Measurements from ENCODE around the gene EEF1E1. TPM values are rescaled to one million over a fixed set of nuclear protein-coding genes. Genes with fewer than 3 reads are reported as not detected.

The EEF1E1 gene
- polyA plus RNA-seq, 3 donors: 14.6 to 42.2 (median 26.2) TPM

DNA sequence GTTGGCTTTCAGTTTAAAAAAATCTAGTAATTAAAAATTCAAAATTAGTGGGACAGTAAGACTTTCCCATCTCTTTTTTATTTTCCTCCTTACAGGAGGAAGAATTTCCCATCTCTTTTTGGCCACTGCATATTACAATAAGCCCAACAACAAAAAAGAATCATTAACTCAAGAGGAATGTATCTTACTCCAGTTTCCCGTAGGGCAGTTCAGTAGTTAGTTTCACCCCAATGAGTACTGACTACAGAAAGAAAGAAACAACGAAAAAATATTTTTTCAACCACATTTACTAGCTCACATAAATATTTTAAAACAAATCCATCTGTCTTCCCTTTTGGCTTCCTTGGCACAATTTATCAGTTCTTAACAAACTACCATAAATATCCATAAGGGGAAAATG is 23.2 kb downstream of the EEF1E1 start:
- H3K27ac Mint-ChIP-seq: peak overlapping the region; percentile 93 to 99 (median 97)
- Histone ChIP-seq H3K9me3 (replicated peaks in 1 of 2; ENCODE audit: control insufficient read depth in 1 of 2, insufficient read depth in 1 of 2, low read length in 2 of 2) (no peaks in the 10 kb centered on the region), H3K27ac (ENCODE audit: low read depth in 1 of 2, low read length in 2 of 2) (peak overlapping the region in 1 of 2 donors; percentile 93), H3K79me2 (ENCODE audit: insufficient read depth, low read length) (peaks cover 38% of the 10 kb centered on the region), H2AFZ (ENCODE audit: insufficient read depth, low read depth, low read length, poor library complexity, severe bottlenecking) (no peak overlapping the region), H4K20me1 (ENCODE audit: insufficient read depth, low read length) (no peaks in the 10 kb centered on the region), H3K9ac (ENCODE audit: insufficient read depth, low read length, poor library complexity, severe bottlenecking) (no peak overlapping the region), H3K4me1 (ENCODE audit: control insufficient read depth in 1 of 2, insufficient read depth in 2 of 2, low read length in 2 of 2) (peaks cover 57 to 84% of the 10 kb centered on the region in 2 donors), H3K4me3 (replicated peaks in 1 of 3; ENCODE audit: low read depth in 2 of 3, low read length in 3 of 3) (no peak overlapping the region), H3K36me3 (replicated peaks in 1 of 2; ENCODE audit: control insufficient read depth in 1 of 2, insufficient read depth in 2 of 2, low read length in 2 of 2) (no peaks in the 10 kb centered on the region), H3K4me2 (replicated peaks; ENCODE audit: extremely low read depth, low read length, poor library complexity, severe bottlenecking) (no peak overlapping the region), H3K27me3 (ENCODE audit: control insufficient read depth in 2 of 2, insufficient read depth in 2 of 2, low read length in 2 of 2) (no peaks in the 10 kb centered on the region)
- no peak for DNase-seq
- H3K9me3 Mint-ChIP-seq: peaks cover 0 to 1% (median 0%) of the 10 kb centered on the region in 7 donors
- no peak overlapping the region for H3K4me3 Mint-ChIP-seq
- no peaks in the 10 kb centered on the region for H3K27me3 Mint-ChIP-seq (ENCODE audit: low read depth in 3 of 3)
- peaks cover 77% of the 10 kb centered on the region for H3K4me1 Mint-ChIP-seq
- TF ChIP-seq, protein P1, sequence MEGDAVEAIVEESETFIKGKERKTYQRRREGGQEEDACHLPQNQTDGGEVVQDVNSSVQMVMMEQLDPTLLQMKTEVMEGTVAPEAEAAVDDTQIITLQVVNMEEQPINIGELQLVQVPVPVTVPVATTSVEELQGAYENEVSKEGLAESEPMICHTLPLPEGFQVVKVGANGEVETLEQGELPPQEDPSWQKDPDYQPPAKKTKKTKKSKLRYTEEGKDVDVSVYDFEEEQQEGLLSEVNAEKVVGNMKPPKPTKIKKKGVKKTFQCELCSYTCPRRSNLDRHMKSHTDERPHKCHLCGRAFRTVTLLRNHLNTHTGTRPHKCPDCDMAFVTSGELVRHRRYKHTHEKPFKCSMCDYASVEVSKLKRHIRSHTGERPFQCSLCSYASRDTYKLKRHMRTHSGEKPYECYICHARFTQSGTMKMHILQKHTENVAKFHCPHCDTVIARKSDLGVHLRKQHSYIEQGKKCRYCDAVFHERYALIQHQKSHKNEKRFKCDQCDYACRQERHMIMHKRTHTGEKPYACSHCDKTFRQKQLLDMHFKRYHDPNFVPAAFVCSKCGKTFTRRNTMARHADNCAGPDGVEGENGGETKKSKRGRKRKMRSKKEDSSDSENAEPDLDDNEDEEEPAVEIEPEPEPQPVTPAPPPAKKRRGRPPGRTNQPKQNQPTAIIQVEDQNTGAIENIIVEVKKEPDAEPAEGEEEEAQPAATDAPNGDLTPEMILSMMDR (IDR thresholded peaks at IDR 0.05): no peak
- peaks cover 9 to 11% of the 10 kb centered on the region in 2 donors for H3K36me3 Mint-ChIP-seq
- intact Hi-C loops (cut with micrococcal nuclease): no loop called here
- 84% methylated on average over 2 of the region's 2 CpGs for WGBS (ENCODE audit: insufficient coverage)

DNA sequence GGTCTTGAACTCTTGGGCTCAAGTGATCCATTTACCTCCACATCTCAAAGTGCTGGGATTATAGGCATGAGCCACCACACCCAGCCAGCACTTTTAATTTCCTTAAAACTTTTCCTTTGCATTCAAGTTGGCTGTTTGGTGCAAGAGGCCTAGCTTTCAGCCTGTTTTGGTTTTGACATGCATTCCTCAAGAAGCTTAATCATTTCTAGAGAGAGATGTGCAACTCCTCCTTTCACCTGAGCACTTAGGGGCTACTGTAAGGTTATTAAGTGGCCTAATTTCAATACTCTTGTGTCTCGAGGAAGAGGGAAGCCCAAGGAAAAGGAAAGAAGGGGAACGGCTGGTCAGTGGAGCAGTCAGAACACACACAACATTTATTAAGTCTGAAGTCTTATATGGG is 24.4 kb downstream of the EEF1E1 start:
- no peaks in the 10 kb centered on the region for H4K20me1 ChIP-seq (ENCODE audit: insufficient read depth, low read length)
- WGBS (ENCODE audit: insufficient coverage): no CpG with 5 or more reads among the region's 2 CpGs
- H3K27me3 Mint-ChIP-seq (ENCODE audit: low read depth in 3 of 3): no peaks in the 10 kb centered on the region
- H3K27ac Mint-ChIP-seq: peak overlapping the region in 3 of 7 donors; percentile 20 to 72 (median 29)
- H3K27ac ChIP-seq (ENCODE audit: low read depth in 1 of 2, low read length in 2 of 2): no peak overlapping the region
- H3K9me3 ChIP-seq (replicated peaks in 1 of 2; ENCODE audit: control insufficient read depth in 1 of 2, insufficient read depth in 1 of 2, low read length in 2 of 2): no peaks in the 10 kb centered on the region
- no peak overlapping the region for H3K9ac ChIP-seq (ENCODE audit: insufficient read depth, low read length, poor library complexity, severe bottlenecking)
- no peak overlapping the region for H3K4me2 ChIP-seq (replicated peaks; ENCODE audit: extremely low read depth, low read length, poor library complexity, severe bottlenecking)
- no peak overlapping the region for H3K4me3 Mint-ChIP-seq
- H3K36me3 ChIP-seq (replicated peaks in 1 of 2; ENCODE audit: control insufficient read depth in 1 of 2, insufficient read depth in 2 of 2, low read length in 2 of 2): no peaks in the 10 kb centered on the region
- TF ChIP-seq, protein P1 (IDR thresholded peaks at IDR 0.05): no peak
- H2AFZ ChIP-seq (ENCODE audit: insufficient read depth, low read depth, low read length, poor library complexity, severe bottlenecking): no peak overlapping the region
- peaks cover 0 to 1% (median 0%) of the 10 kb centered on the region in 7 donors for H3K9me3 Mint-ChIP-seq
- H3K4me3 ChIP-seq (replicated peaks in 1 of 3; ENCODE audit: low read depth in 2 of 3, low read length in 3 of 3): no peak overlapping the region
- intact Hi-C loops (cut with micrococcal nuclease): no loop called here
- no peak for DNase-seq
- H3K27me3 ChIP-seq (ENCODE audit: control insufficient read depth in 2 of 2, insufficient read depth in 2 of 2, low read length in 2 of 2): no peaks in the 10 kb centered on the region
- H3K36me3 Mint-ChIP-seq: peaks cover 6 to 8% of the 10 kb centered on the region in 2 donors
- peaks cover 48 to 72% of the 10 kb centered on the region in 2 donors for H3K4me1 ChIP-seq (ENCODE audit: control insufficient read depth in 1 of 2, insufficient read depth in 2 of 2, low read length in 2 of 2)
- peaks cover 73% of the 10 kb centered on the region for H3K4me1 Mint-ChIP-seq
- H3K79me2 ChIP-seq (ENCODE audit: insufficient read depth, low read length): peaks cover 30% of the 10 kb centered on the region
